RPMI8226 (cell line): Measurements from ENCODE around the gene PLXNA3.
"Not testable (repeated sequence)": the region's sequence is repeated elsewhere in the genome, so short reads cannot be mapped to it uniquely, and the experiment has no call there.

Source experiments
- DNase-seq: peaks from one replicate; pipeline ENCODE4 v3.0.0-alpha.2; 2015

The PLXNA3 gene

GRCh38 chrX:154481911-154482601 is 24.0 kb downstream of the PLXNA3 start:
- DNase-seq = no peak

GRCh38 chrX:154482786-154483185 is 24.7 kb downstream of the PLXNA3 start:
- no peak for DNase-seq

- no peak for DNase-seq
Measured at GRCh38 chrX:154483325-154483724, 25.2 kb downstream of the PLXNA3 start.

- DNase-seq = no peak
Measured at GRCh38 chrX:154484255-154485149, 26.4 kb downstream of the PLXNA3 start.

- no peak for DNase-seq
Measured at GRCh38 chrX:154485150-154486051, 27.3 kb downstream of the PLXNA3 start.

GRCh38 chrX:154486052-154486395 is 27.9 kb downstream of the PLXNA3 start:
- DNase-seq = peak; percentile 44

GRCh38 chrX:154486396-154487207 is 28.5 kb downstream of the PLXNA3 start, which contains the start of gene UBL4A:
Gene UBL4A, minus strand, starts transcription at chrX:154486615. Its CDS starts 31 bp downstream, at chrX:154486584.
- peak; percentile 69 for DNase-seq

GRCh38 chrX:154487518-154488290 is 29.6 kb downstream of the PLXNA3 start:
- no peak for DNase-seq

- DNase-seq = no peak
Measured at GRCh38 chrX:154488336-154489075, 30.4 kb downstream of the PLXNA3 start.

GRCh38 chrX:154489182-154489581 is 31.1 kb downstream of the PLXNA3 start:
- no peak for DNase-seq

- peak; percentile 54 for DNase-seq
Measured at GRCh38 chrX:154490021-154490413, 31.9 kb downstream of the PLXNA3 start.

GRCh38 chrX:154490414-154491083 is 32.5 kb downstream of the PLXNA3 start, which contains the start of gene SLC10A3:
Gene SLC10A3, minus strand, starts transcription at chrX:154490629. Its CDS starts 1,689 bp downstream, at chrX:154488940.
- DNase-seq = peak; percentile 96

GRCh38 chrX:154494715-154495114 is 36.6 kb downstream of the PLXNA3 start:
- no peak for DNase-seq

- peak; percentile 80 for DNase-seq
Measured at GRCh38 chrX:154495472-154495922, 37.4 kb downstream of the PLXNA3 start.

GRCh38 chrX:154496591-154497137 is 38.6 kb downstream of the PLXNA3 start:
- peak; percentile 26 for DNase-seq

- not testable (repeated sequence) for DNase-seq
Measured at GRCh38 chrX:154501423-154501822, 43.3 kb downstream of the PLXNA3 start.

- DNase-seq = no peak
Measured at GRCh38 chrX:154502098-154502497, 44.0 kb downstream of the PLXNA3 start.

GRCh38 chrX:154502989-154503388 is 44.9 kb downstream of the PLXNA3 start:
- DNase-seq = no peak

- DNase-seq = no peak
Measured at GRCh38 chrX:154505734-154506133, 47.7 kb downstream of the PLXNA3 start.
